ENCODE measurements around the gene BANP. TPM values are rescaled to one million over a fixed set of nuclear protein-coding genes. Genes with fewer than 3 reads are reported as not detected.
"Not testable (repeated sequence)": the region's sequence is repeated elsewhere in the genome, so short reads cannot be mapped to it uniquely, and the experiment has no call there.

Gene BANP
- total and polyA plus RNA-seq, 2 of the 8 experiments (the other 6 are each of a cell fraction or from before 2014, with no cell fraction given) = 25.8 to 39.8 TPM

DNA sequence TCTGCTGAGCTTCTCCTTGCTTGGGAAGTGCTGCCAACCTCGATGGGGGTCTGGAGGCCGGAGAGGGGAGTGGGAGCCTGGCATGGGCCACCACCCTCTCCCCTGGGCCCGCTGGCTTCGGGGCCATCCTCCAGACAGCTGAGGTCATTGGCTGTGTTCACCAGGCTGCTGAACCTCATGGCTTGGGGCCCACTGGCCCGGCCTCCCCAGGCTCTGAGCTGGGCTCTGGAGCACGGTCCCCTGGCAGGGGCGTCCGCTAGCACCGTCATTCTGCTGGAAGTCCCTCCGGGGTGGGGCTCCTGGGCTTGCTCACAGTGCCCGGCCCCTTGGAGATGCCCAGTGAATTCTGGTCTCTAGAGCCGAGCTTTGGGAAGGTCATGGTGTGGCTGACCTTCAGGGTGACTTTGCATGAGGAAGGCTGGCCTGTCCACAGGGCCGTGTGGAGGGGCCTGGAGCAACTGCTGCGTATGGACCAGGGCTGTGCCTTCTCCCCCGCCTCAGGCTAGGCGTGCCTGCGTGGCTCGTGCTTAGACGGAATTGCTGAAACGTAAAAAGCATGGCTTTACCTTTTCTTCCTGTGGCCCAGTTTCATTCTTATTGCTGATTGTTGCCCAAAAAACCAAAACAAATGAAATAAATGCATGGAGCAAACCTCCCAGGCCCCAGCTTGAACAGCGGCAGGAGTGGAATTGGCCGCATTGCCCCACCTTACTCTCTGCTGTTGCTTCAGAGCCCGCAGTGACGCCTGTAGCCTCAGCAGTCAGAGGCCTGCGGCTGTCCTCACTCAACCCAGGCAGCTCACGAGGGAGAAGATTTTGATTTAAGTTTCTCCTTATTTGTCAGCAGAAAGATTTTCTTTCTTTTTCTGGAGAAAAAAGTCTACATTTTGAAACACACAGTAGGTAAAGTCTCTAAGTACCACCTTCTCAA lies 70.1 kb downstream of the BANP start:
- H4K8ac ChIP-seq (ENCODE audit: extremely low read depth, insufficient read depth, low read length); POLR2A ChIA-PET (ENCODE audit: partially characterized antibody); H3K9me3 ChIP-seq (ENCODE audit: insufficient read depth in 2 of 2, low read depth in 1 of 2, low read length in 1 of 2); H2BK15ac ChIP-seq (ENCODE audit: low read length); H3K56ac ChIP-seq (replicated peaks; ENCODE audit: insufficient read length, low read depth, low read length); H3K4me1 ChIP-seq (replicated peaks in 1 of 4; ENCODE audit: control insufficient read depth in 3 of 4, insufficient read depth in 4 of 4, low read length in 3 of 4); H3K23ac ChIP-seq (ENCODE audit: insufficient read length); H3K79me2 ChIP-seq (ENCODE audit: control insufficient read depth in 1 of 2, insufficient read depth in 2 of 2, low read length in 2 of 2); H4K91ac ChIP-seq (replicated peaks; ENCODE audit: insufficient read length, low read length); CTCF ChIA-PET (ENCODE audit: partially characterized antibody); H2BK5ac ChIP-seq (ENCODE audit: low read depth, low read length); H2AFZ ChIP-seq (ENCODE audit: low read length); H3K27me3 ChIP-seq (replicated peaks in 1 of 4; ENCODE audit: control insufficient read depth in 3 of 4, extremely low read depth in 1 of 4, insufficient read depth in 3 of 4, low read length in 3 of 4); H3K23me2 ChIP-seq (ENCODE audit: low read depth, low read length); H3K18ac ChIP-seq (ENCODE audit: extremely low read depth, low read length); DNase-seq (ENCODE audit: low read depth in 1 of 2, low spot score in 2 of 2); H2BK12ac ChIP-seq (ENCODE audit: low read depth, low read length); H2BK120ac ChIP-seq (replicated peaks; ENCODE audit: low read depth, low read length); FAIRE-seq; H3K36me3 ChIP-seq (ENCODE audit: control insufficient read depth in 2 of 4, insufficient read depth in 4 of 4, low read length in 3 of 4); H3K9ac ChIP-seq (replicated peaks in 1 of 4; ENCODE audit: extremely low read depth in 1 of 4, low read depth in 3 of 4, low read length in 3 of 4); H2BK20ac ChIP-seq (ENCODE audit: low read length); H3K4ac ChIP-seq (replicated peaks; ENCODE audit: insufficient read length, low read depth, low read length); H3K14ac ChIP-seq (ENCODE audit: insufficient read length); H3K4me2 ChIP-seq (ENCODE audit: insufficient read depth in 1 of 2, low read depth in 2 of 2, low read length in 2 of 2); H4K5ac ChIP-seq (ENCODE audit: insufficient read length, low read depth, low read length); H3K27ac ChIP-seq (ENCODE audit: low read depth, low read length); H3K4me3 ChIP-seq (ENCODE audit: extremely low read depth in 1 of 4, insufficient read depth in 2 of 4, low read depth in 3 of 4, low read length in 4 of 4); H3K79me1 ChIP-seq (ENCODE audit: low read depth, low read length); H4K20me1 ChIP-seq (replicated peaks in 1 of 2; ENCODE audit: control insufficient read depth in 1 of 2, insufficient read depth in 2 of 2, low read length in 2 of 2); H2AK5ac ChIP-seq (ENCODE audit: low read depth, low read length): not testable (repeated sequence)
- 90% methylated on average over 26 of the region's 26 CpGs; no CpG with 5 or more reads in 1 of the 2 experiments for WGBS, 2 experiments (ENCODE audit: extremely low coverage in 1 of 2, insufficient coverage in 1 of 2, insufficient read length in 1 of 2, insufficient replicate concordance in 2 of 2, low coverage in 1 of 2, low lambda C conversion rate in 2 of 2, missing lambda C conversion rate in 1 of 2)
